K562 (cell line): ENCODE data around the gene TEPSIN. TPM values are rescaled to one million over a fixed set of nuclear protein-coding genes. Genes with fewer than 3 reads are reported as not detected.

Source experiments
- ATAC-seq: fragments of 200-7000 bp; cut with Tn5 transposase; 3 replicates; pipeline ENCODE4 v1.9.1; 2020; ENCODE audit warnings: moderate library complexity
- BruUV-seq: library from RNA; stranded (reverse); fragments of 400-500 nt; replicated peaks from 2 replicates; lab custom pipeline; 2021; lab: Mats Ljungman, UMichigan
- CTCF ChIA-PET: fragments of 300-600 bp; formaldehyde crosslinking; extraction: SDS; loops from one replicate; lab custom pipeline; 2021; ENCODE audit warnings: low intra/inter-chr PET ratio; lab: Yijun Ruan, JAX
- POLR2A ChIA-PET: fragments of 300-600, 350-650 bp; sonication (Branson Sonifier 250); formaldehyde crosslinking; extraction: SDS; loops from one replicate; lab custom pipeline; 2021; ENCODE audit warnings: antibody characterized with exemption, inconsistent platforms; lab: Yijun Ruan, JAX
- DNase-seq, 4 experiments: peaks; one replicate each; pipeline versions ENCODE4 v3.0.0 to v3.0.0-alpha.2; 2011 to 2018; ENCODE audit warnings: low spot score in 3 of 4, mixed read lengths in 3 of 4; ENCODE audit errors: extremely low read depth in 1 of 4
- FAIRE-seq: peaks from 2 replicates; lab custom pipeline; 2011; peaks lifted over from hg19 to GRCh38; lab: Jason Lieb, UNC
- H2AFZ ChIP-seq: 2 replicates; pipeline ENCODE4 v1.6.0; 2011; ENCODE audit warnings: low read depth, low read length, control low read depth, inconsistent platforms
- H3K27ac ChIP-seq: fragments of 200-600 bp; 3 replicates; pipeline ENCODE4 v1.8.0; 2011; ENCODE audit warnings: low read depth, mild to moderate bottlenecking, control low read depth, inconsistent platforms, low read length, moderate library complexity, mixed read lengths; ENCODE audit errors: extremely low read depth
- H3K27me3 ChIP-seq, 2 experiments: fragments of 300-600 bp in 1 of 2; 2 replicates in 1 of 2; 3 replicates in 1 of 2; pipeline versions ENCODE4 v1.6.0 to v1.8.0; 2011; ENCODE audit warnings: inconsistent platforms in 2 of 2, low read length in 2 of 2, mild to moderate bottlenecking in 1 of 2, mixed read lengths in 1 of 2, moderate library complexity in 1 of 2; ENCODE audit not compliant: control insufficient read depth in 2 of 2, insufficient read depth in 2 of 2
- H3K36me3 ChIP-seq: fragments of 300-600 bp; 3 replicates; pipeline ENCODE4 v1.8.0; 2011; ENCODE audit warnings: mild to moderate bottlenecking, low read length, inconsistent platforms; ENCODE audit not compliant: control insufficient read depth, insufficient read depth
- H3K4me1 ChIP-seq, 2 experiments: fragments of 200-600 bp in 1 of 2; replicated peaks in 1 of 2; 2 replicates in 1 of 2; 3 replicates in 1 of 2; pipeline versions ENCODE4 v1.5.1 to v1.8.0; 2011; ENCODE audit warnings: inconsistent platforms in 2 of 2, low read length in 2 of 2, mild to moderate bottlenecking in 1 of 2, mixed read lengths in 1 of 2, moderate library complexity in 1 of 2; ENCODE audit not compliant: control insufficient read depth in 2 of 2, insufficient read depth in 2 of 2
- H3K4me2 ChIP-seq: 2 replicates; pipeline ENCODE4 v1.6.1; 2011; ENCODE audit warnings: low read length, control low read depth, inconsistent platforms, mixed read lengths; ENCODE audit not compliant: insufficient read depth
- H3K4me3 ChIP-seq: fragments of 200-600 bp; sonication (generic), shearing (Covaris generic); 2 replicates; pipeline ENCODE4 v1.5.1; 2016; ENCODE audit warnings: control low read depth, inconsistent platforms
- H3K79me2 ChIP-seq: fragments of 200-600 bp; 3 replicates; pipeline ENCODE4 v1.8.0; 2011; ENCODE audit warnings: low read length, inconsistent platforms; ENCODE audit not compliant: control insufficient read depth, insufficient read depth
- H3K9ac ChIP-seq, 2 experiments: 2 replicates each; pipeline versions ENCODE4 v1.6.0 to v1.6.1; 2011; ENCODE audit warnings: low read depth in 2 of 2, low read length in 2 of 2, control low read depth in 1 of 2, inconsistent platforms in 1 of 2, mild to moderate bottlenecking in 1 of 2, mixed read lengths in 1 of 2; ENCODE audit not compliant: insufficient read depth in 1 of 2
- H3K9me1 ChIP-seq: one replicate; pipeline ENCODE4 v1.6.0; 2011; ENCODE audit warnings: inconsistent platforms, mild to moderate bottlenecking, low read length, moderate library complexity; ENCODE audit not compliant: control insufficient read depth, insufficient read depth
- H3K9me3 ChIP-seq: replicated peaks from 2 replicates; pipeline ENCODE4 v1.5.1; 2011; ENCODE audit warnings: low read depth, low read length, inconsistent platforms; ENCODE audit not compliant: control insufficient read depth, insufficient read depth
- H4K20me1 ChIP-seq: replicated peaks from 2 replicates; pipeline ENCODE4 v1.6.1; 2011; ENCODE audit warnings: low read length, inconsistent platforms, mixed read lengths; ENCODE audit not compliant: control insufficient read depth, insufficient read depth
- COPS2 ChIP-seq: fragments of 450-650 bp; conservative IDR thresholded peaks from 2 replicates; pipeline ENCODE4 v1.6.1; 2016; ENCODE audit warnings: mild to moderate bottlenecking, moderate library complexity
- KLF6 ChIP-seq: fragments of 250-450 bp; sonication (Bioruptor Pico); IDR thresholded peaks from 2 replicates; pipeline ENCODE4 v1.4.0; 2020; ENCODE audit warnings: mild to moderate bottlenecking, moderate library complexity, borderline replicate concordance
- POLR2G ChIP-seq: fragments of 200-400 bp; formaldehyde crosslinking; IDR thresholded peaks from 2 replicates; pipeline ENCODE4 v1.6.1; 2017; ENCODE audit warnings: low read depth, mild to moderate bottlenecking, antibody characterized with exemption, low read length, moderate library complexity
- THRAP3 ChIP-seq: fragments of 450-650 bp; IDR thresholded peaks from 2 replicates; pipeline ENCODE4 v1.6.1; 2016; ENCODE audit warnings: mild to moderate bottlenecking, inconsistent platforms, borderline replicate concordance
- TSC22D4 ChIP-seq: fragments of 450-650 bp; IDR thresholded peaks from 2 replicates; pipeline ENCODE4 v1.6.1; 2016; ENCODE audit warnings: missing genetic modification characterization, missing biosample characterization, control low read depth
- WGBS: fragments of 100-300 bp; shearing (Covaris generic); methylation state at CpG from one replicate; pipeline ENCODE4 v1.1.6; 2016; ENCODE audit warnings: low coverage, mixed read lengths; ENCODE audit not compliant: insufficient coverage; ENCODE audit errors: missing lambda C conversion rate; 5-methylcytosine and 5-hydroxymethylcytosine counted together
- in situ Hi-C: fragments of 300-500 bp; cut with MboI; formaldehyde crosslinking; loops from 4 replicates; pipeline ENCODE4 v1.15.0; 2018; ENCODE audit warnings: inconsistent platforms, mixed read lengths
- intact Hi-C: fragments of 100-400 bp; cut with micrococcal nuclease; formaldehyde crosslinking; loops from 2 replicates; pipeline ENCODE4 v1.14.2; 2022
- polyA plus RNA-seq, 8 experiments: library from polyadenylated mRNA; depleted of rRNA in 4 of 8; stranded (reverse) in 5 of 8; unstranded in 3 of 8; fragments of >200 nt; fragmentation: Nextera tagmentation in 2 of 8; fragmentation: Illumina TruSeq in 1 of 8; extraction: Ambion mirVana in 2 of 8; extraction: Trizol in 1 of 8; gene quantifications; 2 replicates each; pipeline versions ENCODE4 v1.2.1 to v1.2.3, GENCODE V29; 2011 to 2014; ENCODE audit warnings: inconsistent platforms in 1 of 8, missing spikeins in 1 of 8
- total RNA-seq, 7 experiments: library from RNA; depleted of rRNA in 6 of 7; stranded (reverse); fragments of >200 nt in 6 of 7; fragmentation: Illumina TruSeq in 2 of 7; extraction: Trizol in 2 of 7; gene quantifications; 2 replicates each; pipeline versions ENCODE4 v1.2.1 to v1.2.3, GENCODE V29; 2011 to 2021; ENCODE audit warnings: low replicate concordance in 1 of 7
- TF ChIP-seq, protein P1 (sequence below): fragments of 250-450 bp; sonication (Bioruptor Pico); IDR thresholded peaks from 2 replicates; pipeline ENCODE4 v1.8.0; 2021; ENCODE audit warnings: mild to moderate bottlenecking, moderate library complexity
- TF ChIP-seq, protein P2 (sequence below): fragments of 250-450 bp; sonication (Bioruptor Pico); IDR thresholded peaks from 2 replicates; pipeline ENCODE4 v1.4.0; 2020; ENCODE audit warnings: mild to moderate bottlenecking, moderate library complexity

TEPSIN gene
- total and polyA plus RNA-seq, 9 of the 15 experiments (the other 6 are each of a cell fraction or from before 2014, with no cell fraction given): 0.80 to 29.8 (median 5.3) TPM

DNA sequence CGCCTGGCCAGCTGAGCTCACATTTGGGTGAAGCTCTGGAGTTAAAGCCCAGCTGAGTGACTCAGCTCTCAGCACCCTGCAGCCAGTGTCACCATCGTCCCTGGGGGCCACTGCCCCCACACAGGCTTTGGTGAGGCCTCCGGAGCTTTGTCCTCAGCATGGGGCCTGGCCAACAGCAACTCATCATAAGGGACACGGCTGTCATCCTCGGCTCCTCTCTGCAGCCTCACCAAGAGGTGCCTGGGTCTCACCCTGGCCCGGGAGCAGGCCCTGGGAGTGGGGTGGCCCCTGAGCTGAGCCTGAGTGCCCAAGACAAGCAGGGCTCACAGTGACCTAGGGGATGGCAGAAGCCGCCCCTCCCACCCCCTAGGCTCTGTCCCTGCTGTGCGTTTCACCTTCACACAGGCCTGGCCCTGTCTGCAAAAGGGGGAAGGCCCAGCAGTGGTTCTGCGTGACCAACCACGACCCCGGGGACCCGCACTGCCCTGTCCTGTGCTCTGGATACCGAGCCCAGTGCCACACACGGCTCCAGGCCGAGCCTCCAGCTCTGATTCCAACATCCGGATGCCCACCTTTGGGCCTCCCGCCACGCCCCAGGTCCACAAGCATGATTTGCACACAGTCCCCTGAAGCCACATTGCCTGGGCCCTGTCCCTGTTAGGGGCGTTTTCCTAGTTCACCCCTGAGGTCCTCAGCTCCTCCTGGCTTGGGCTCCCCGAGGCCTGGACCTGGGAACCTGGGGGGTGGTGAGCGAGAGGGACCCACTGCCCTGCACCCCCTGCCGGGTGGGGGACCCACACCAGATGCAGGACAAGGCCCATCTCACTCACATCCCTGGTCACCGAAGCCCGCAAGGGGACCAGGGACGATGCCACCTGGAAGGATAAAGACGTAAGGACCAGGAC, 51.0 kb downstream of the TEPSIN start:
- Histone ChIP-seq H3K27me3 (peaks cover 5 to 16% of the 10 kb centered on the region in 2 experiments; a peak in 3 of 5 replicates), H3K4me2 (no peak overlapping the region), H3K4me1 (peaks cover 0 to 62% of the 10 kb centered on the region in 2 experiments; a peak in 2 of 5 replicates), H4K20me1 (no peaks in the 10 kb centered on the region; the same call in 1 of the 2 replicates), H3K9me3 (no peaks in the 10 kb centered on the region), H2AFZ (no peak overlapping the region), H3K9ac (peak overlapping the region in 1 of 2 experiments; percentile 77; a peak in 2 of 4 replicates), H3K36me3 (no peaks in the 10 kb centered on the region), H3K27ac (no peak overlapping the region), H3K9me1 (no peaks in the 10 kb centered on the region), H3K4me3 (no peak overlapping the region), H3K79me2 (no peaks in the 10 kb centered on the region)
- no peak for TF ChIP-seq COPS2
- TF ChIP-seq, protein P1, sequence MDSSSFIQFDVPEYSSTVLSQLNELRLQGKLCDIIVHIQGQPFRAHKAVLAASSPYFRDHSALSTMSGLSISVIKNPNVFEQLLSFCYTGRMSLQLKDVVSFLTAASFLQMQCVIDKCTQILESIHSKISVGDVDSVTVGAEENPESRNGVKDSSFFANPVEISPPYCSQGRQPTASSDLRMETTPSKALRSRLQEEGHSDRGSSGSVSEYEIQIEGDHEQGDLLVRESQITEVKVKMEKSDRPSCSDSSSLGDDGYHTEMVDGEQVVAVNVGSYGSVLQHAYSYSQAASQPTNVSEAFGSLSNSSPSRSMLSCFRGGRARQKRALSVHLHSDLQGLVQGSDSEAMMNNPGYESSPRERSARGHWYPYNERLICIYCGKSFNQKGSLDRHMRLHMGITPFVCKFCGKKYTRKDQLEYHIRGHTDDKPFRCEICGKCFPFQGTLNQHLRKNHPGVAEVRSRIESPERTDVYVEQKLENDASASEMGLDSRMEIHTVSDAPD (CRISPR knock-in tag): no peak
- no peak for TF ChIP-seq KLF6 (CRISPR knock-in tag)
- TF ChIP-seq POLR2G: peak; percentile 52
- TF ChIP-seq, protein P2, sequence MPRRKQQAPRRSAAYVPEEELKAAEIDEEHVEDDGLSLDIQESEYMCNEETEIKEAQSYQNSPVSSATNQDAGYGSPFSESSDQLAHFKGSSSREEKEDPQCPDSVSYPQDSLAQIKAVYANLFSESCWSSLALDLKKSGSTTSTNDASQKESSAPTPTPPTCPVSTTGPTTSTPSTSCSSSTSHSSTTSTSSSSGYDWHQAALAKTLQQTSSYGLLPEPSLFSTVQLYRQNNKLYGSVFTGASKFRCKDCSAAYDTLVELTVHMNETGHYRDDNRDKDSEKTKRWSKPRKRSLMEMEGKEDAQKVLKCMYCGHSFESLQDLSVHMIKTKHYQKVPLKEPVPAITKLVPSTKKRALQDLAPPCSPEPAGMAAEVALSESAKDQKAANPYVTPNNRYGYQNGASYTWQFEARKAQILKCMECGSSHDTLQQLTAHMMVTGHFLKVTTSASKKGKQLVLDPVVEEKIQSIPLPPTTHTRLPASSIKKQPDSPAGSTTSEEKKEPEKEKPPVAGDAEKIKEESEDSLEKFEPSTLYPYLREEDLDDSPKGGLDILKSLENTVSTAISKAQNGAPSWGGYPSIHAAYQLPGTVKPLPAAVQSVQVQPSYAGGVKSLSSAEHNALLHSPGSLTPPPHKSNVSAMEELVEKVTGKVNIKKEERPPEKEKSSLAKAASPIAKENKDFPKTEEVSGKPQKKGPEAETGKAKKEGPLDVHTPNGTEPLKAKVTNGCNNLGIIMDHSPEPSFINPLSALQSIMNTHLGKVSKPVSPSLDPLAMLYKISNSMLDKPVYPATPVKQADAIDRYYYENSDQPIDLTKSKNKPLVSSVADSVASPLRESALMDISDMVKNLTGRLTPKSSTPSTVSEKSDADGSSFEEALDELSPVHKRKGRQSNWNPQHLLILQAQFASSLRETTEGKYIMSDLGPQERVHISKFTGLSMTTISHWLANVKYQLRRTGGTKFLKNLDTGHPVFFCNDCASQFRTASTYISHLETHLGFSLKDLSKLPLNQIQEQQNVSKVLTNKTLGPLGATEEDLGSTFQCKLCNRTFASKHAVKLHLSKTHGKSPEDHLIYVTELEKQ (CRISPR knock-in tag): no peak
- no peak for TF ChIP-seq THRAP3
- TF ChIP-seq TSC22D4: no peak
- in situ Hi-C loops (no loop called here), intact Hi-C loops (no loop called here)
- FAIRE-seq (no peak), ATAC-seq (no peak), DNase-seq (peak in 1 of 4 experiments; percentile 25)
- 62% methylated on average over 25 of the region's 26 CpGs for whole genome bisulfite sequencing
- CTCF ChIA-PET: interaction anchor here (0.5 to 0.6 kb wide), 2 partner anchors 19 to 63 kb away, joined by 4 read pairs; no protein-coding TSS in a partner anchor
- no TSS peak for BruUV-seq
- POLR2A ChIA-PET: interaction anchor here (0.6 to 1.1 kb wide), 2 partner anchors 8 to 186 kb away, joined by 4 to 5 read pairs; no protein-coding TSS in a partner anchor
